GM19468 (cell line): ENCODE results near the gene SPEG.

Experiments used
- ATAC-seq: cut with Tn5 transposase; IDR thresholded peaks from one replicate; pipeline ENCODE4 v1.9.1; 2021; ENCODE audit warnings: mild to moderate bottlenecking, moderate library complexity, moderate number of reproducible peaks; ENCODE audit not compliant: unreplicated experiment; ENCODE audit errors: extremely low read depth

The SPEG gene

GRCh38 chr2:219422952-219423534 lies 11.6 kb upstream of the SPEG start:
- ATAC-seq = no peak

- ATAC-seq = no peak
These were observed 10.8 kb upstream of the SPEG start for GRCh38 chr2:219423652-219424377.

- no peak for ATAC-seq
These were observed 9.2 kb upstream of the SPEG start for GRCh38 chr2:219425238-219426067.

- ATAC-seq = no peak
These were observed 8.6 kb upstream of the SPEG start for GRCh38 chr2:219426068-219426443.

- no peak for ATAC-seq
These were observed 8.0 kb upstream of the SPEG start for GRCh38 chr2:219426534-219427136.

- no peak for ATAC-seq
These were observed 6.2 kb upstream of the SPEG start for GRCh38 chr2:219428469-219428868.

- ATAC-seq = no peak
These were observed 4.6 kb upstream of the SPEG start for GRCh38 chr2:219429958-219430606.

GRCh38 chr2:219430633-219431615 lies 3.7 kb upstream of the SPEG start:
- no peak for ATAC-seq

- no peak for ATAC-seq
These were observed 776 bp upstream of the SPEG start for GRCh38 chr2:219433666-219434467.

GRCh38 chr2:219434468-219434717 lies 250 bp upstream of the SPEG start:
- no peak for ATAC-seq

- no peak for ATAC-seq
These were observed 1.1 kb downstream of the SPEG start for GRCh38 chr2:219435701-219436100.

- ATAC-seq = no peak
These were observed 1.8 kb downstream of the SPEG start for GRCh38 chr2:219436491-219436890.

GRCh38 chr2:219437141-219437540 lies 2.5 kb downstream of the SPEG start:
- no peak for ATAC-seq

GRCh38 chr2:219437690-219438206 lies 3.1 kb downstream of the SPEG start:
- ATAC-seq = no peak

- no peak for ATAC-seq
These were observed 3.8 kb downstream of the SPEG start for GRCh38 chr2:219438453-219438852.

- ATAC-seq = no peak
These were observed 4.9 kb downstream of the SPEG start for GRCh38 chr2:219439506-219439905.

GRCh38 chr2:219440388-219441256 lies 6.0 kb downstream of the SPEG start:
- ATAC-seq = no peak
